Panc1 (cell line): Measurements from ENCODE around the gene TTPAL.

Experiments used
- CTCF ChIP-seq: fragments of 450-650 bp; IDR thresholded peaks from 2 replicates; pipeline ENCODE4 v1.5.1; 2017; ENCODE audit warnings: mild to moderate bottlenecking
- POLR2AphosphoS5 ChIP-seq: IDR thresholded peaks from 2 replicates; pipeline ENCODE4 v1.6.1; 2012; ENCODE audit warnings: mild to moderate bottlenecking, low read depth, low read length, moderate library complexity
- REST ChIP-seq, 2 experiments: IDR thresholded peaks; 2 replicates each; pipeline ENCODE4 v1.6.1; 2011 to 2012; ENCODE audit warnings: low read depth in 2 of 2, control low read depth in 1 of 2, low read length in 1 of 2, mild to moderate bottlenecking in 1 of 2, moderate library complexity in 1 of 2; ENCODE audit not compliant: insufficient read depth in 1 of 2
- SIN3A ChIP-seq: IDR thresholded peaks from 2 replicates; pipeline ENCODE4 v1.6.1; 2012; ENCODE audit warnings: low read depth, mild to moderate bottlenecking, low read length, moderate library complexity, borderline replicate concordance; ENCODE audit not compliant: insufficient read depth
- TCF7L2 ChIP-seq: IDR thresholded peaks from 2 replicates; pipeline ENCODE4 v1.6.1; 2011; ENCODE audit warnings: mild to moderate bottlenecking, low read depth, low read length, inconsistent platforms

- no peak for TF ChIP-seq POLR2AphosphoS5
- TF ChIP-seq CTCF, result no peak
- TF ChIP-seq REST (IDR thresholded peaks at IDR 0.05; ENCODE audit: insufficient read depth in 1 of 2, low read depth in 2 of 2, low read length in 1 of 2), result no peak
- no peak for TF ChIP-seq SIN3A
- no peak for TF ChIP-seq TCF7L2
Observed at GRCh38 chr20:44489931-44490330, 14.3 kb downstream of the TTPAL start.
